HCT116 (cell line): Measurements from ENCODE around the gene DIPK1B. TPM values are rescaled to one million over a fixed set of nuclear protein-coding genes. Genes with fewer than 3 reads are reported as not detected.

ENCODE experiments used
- ATAC-seq: fragments of 200-7000 bp; cut with Tn5 transposase; 2 replicates; pipeline ENCODE4 v1.9.1; 2020; ENCODE audit warnings: mild to moderate bottlenecking, moderate library complexity
- BruUV-seq: library from RNA; stranded (reverse); fragments of 400-500 nt; replicated peaks from 2 replicates; lab custom pipeline; 2021; lab: Mats Ljungman, UMichigan
- CTCF ChIA-PET: fragments of 300-600 bp; sonication (Branson Sonifier 250); formaldehyde crosslinking; loops from one replicate; lab custom pipeline; 2021; ENCODE audit warnings: antibody characterized with exemption; lab: Charles Lee
- POLR2A ChIA-PET: fragments of 300-600, 350-600 bp; sonication (Branson Sonifier 250); formaldehyde crosslinking; loops from one replicate; lab custom pipeline; 2021; ENCODE audit warnings: antibody characterized with exemption; lab: Charles Lee
- RAD21 ChIA-PET, 2 experiments: fragments of 300-600 bp; sonication (Branson Sonifier 250); formaldehyde crosslinking; loops; one replicate each; lab custom pipeline; 2023; ENCODE audit warnings: low total read pairs in 2 of 2; ENCODE audit not compliant: uncharacterized antibody in 2 of 2, unreplicated experiment in 2 of 2, low non-redundant PET in 1 of 2; lab: Charles Lee
- DNase-seq: peaks from one replicate; pipeline ENCODE4 v3.0.0-alpha.2; 2010; ENCODE audit warnings: low read depth, low spot score
- H2AFZ ChIP-seq: fragments of 200-600 bp; shearing (Covaris generic), sonication (generic); 2 replicates; pipeline ENCODE4 v1.6.1; 2017; ENCODE audit warnings: low read depth, mixed run types, mixed read lengths, antibody characterized with exemption, low read length; ENCODE audit not compliant: poor library complexity, severe bottlenecking
- H3K27ac ChIP-seq: 2 replicates; pipeline ENCODE4 v1.5.1; 2012; ENCODE audit warnings: low read depth, low read length
- H3K27me3 ChIP-seq: fragments of 200-600 bp; sonication (generic); 2 replicates; pipeline ENCODE4 v1.6.1; 2016; ENCODE audit warnings: mixed run types, low read length, mixed read lengths; ENCODE audit not compliant: insufficient read depth
- H3K36me3 ChIP-seq, 2 experiments: fragments of 200-500 bp in 1 of 2; fragments of 200-600 bp in 1 of 2; sonication (Bioruptor generic) in 1 of 2; sonication (generic) in 1 of 2; 2 replicates each; pipeline versions ENCODE4 v1.5.1 to v1.6.1; 2014 to 2016; ENCODE audit warnings: low read length in 2 of 2, inconsistent platforms in 1 of 2, mixed read lengths in 1 of 2, mixed run types in 1 of 2; ENCODE audit not compliant: insufficient read depth in 2 of 2, control insufficient read depth in 1 of 2
- H3K4me1 ChIP-seq, 2 experiments: fragments of 200-600 bp in 1 of 2; sonication (generic) in 1 of 2; 2 replicates each; pipeline versions ENCODE4 v1.5.1 to v1.6.1; 2012 to 2017; ENCODE audit warnings: low read length in 2 of 2, inconsistent platforms in 1 of 2, mild to moderate bottlenecking in 1 of 2, mixed read lengths in 1 of 2, mixed run types in 1 of 2, moderate library complexity in 1 of 2; ENCODE audit not compliant: insufficient read depth in 2 of 2, control insufficient read depth in 1 of 2
- H3K4me2 ChIP-seq: fragments of 200-600 bp; sonication (generic); 2 replicates; pipeline ENCODE4 v1.6.1; 2017; ENCODE audit warnings: mixed run types, low read length, mixed read lengths
- H3K4me3 ChIP-seq, 2 experiments: fragments of 200-600 bp in 1 of 2; sonication (generic) in 1 of 2; replicated peaks in 1 of 2; 2 replicates each; pipeline ENCODE4 v1.5.1; 2011 to 2016; ENCODE audit warnings: low read length in 2 of 2, control low read depth in 1 of 2, low read depth in 1 of 2, mild to moderate bottlenecking in 1 of 2, mixed read lengths in 1 of 2, mixed run types in 1 of 2
- H3K79me2 ChIP-seq: fragments of 200-600 bp; sonication (generic); 2 replicates; pipeline ENCODE4 v1.6.1; 2017; ENCODE audit warnings: mild to moderate bottlenecking, mixed run types, low read length, moderate library complexity, mixed read lengths; ENCODE audit not compliant: insufficient read depth
- H3K9ac ChIP-seq: fragments of 200-600 bp; sonication (generic); 2 replicates; pipeline ENCODE4 v1.6.1; 2016; ENCODE audit warnings: low read length, mixed read lengths
- H3K9me2 ChIP-seq: fragments of 200-600 bp; sonication (generic), shearing (Covaris generic); 2 replicates; pipeline ENCODE4 v1.6.1; 2017; ENCODE audit warnings: mixed run types, mild to moderate bottlenecking, moderate library complexity; ENCODE audit not compliant: insufficient read depth
- H3K9me3 ChIP-seq, 2 experiments: fragments of 200-500 bp in 1 of 2; fragments of 200-600 bp in 1 of 2; sonication (Bioruptor generic) in 1 of 2; sonication (generic) in 1 of 2; 2 replicates each; pipeline ENCODE4 v1.6.1; 2014 to 2017; ENCODE audit warnings: low read length in 2 of 2, mixed read lengths in 2 of 2, inconsistent platforms in 1 of 2, low read depth in 1 of 2, mild to moderate bottlenecking in 1 of 2, mixed run types in 1 of 2, moderate library complexity in 1 of 2; ENCODE audit not compliant: control insufficient read depth in 1 of 2, insufficient read depth in 1 of 2
- H4K20me1 ChIP-seq: fragments of 200-600 bp; sonication (generic), shearing (Covaris generic); 2 replicates; pipeline ENCODE4 v1.6.1; 2017; ENCODE audit warnings: mixed run types, mild to moderate bottlenecking, moderate library complexity; ENCODE audit not compliant: insufficient read depth
- CEBPB ChIP-seq: IDR thresholded peaks from 2 replicates; pipeline ENCODE4 v1.6.1; 2012; ENCODE audit warnings: low read depth
- EGR1 ChIP-seq: IDR thresholded peaks from 2 replicates; pipeline ENCODE4 v1.6.1; 2012; ENCODE audit warnings: low read depth
- ELF1 ChIP-seq: IDR thresholded peaks from 2 replicates; pipeline ENCODE4 v1.6.1; 2012; ENCODE audit warnings: low read depth, borderline replicate concordance
- EZH2 ChIP-seq: fragments of 200-600 bp; sonication (generic); IDR thresholded peaks from 2 replicates; pipeline ENCODE4 v1.6.1; 2017; ENCODE audit warnings: antibody characterized with exemption, mixed run types
- EZH2phosphoT487 ChIP-seq: fragments of 200-600 bp; IDR thresholded peaks from 2 replicates; pipeline ENCODE4 v1.6.1; 2018; ENCODE audit warnings: antibody characterized with exemption, borderline replicate concordance
- JUND ChIP-seq: IDR thresholded peaks from 2 replicates; pipeline ENCODE4 v1.6.1; 2012
- POLR2A ChIP-seq: IDR thresholded peaks from 2 replicates; pipeline ENCODE4 v1.7.0; 2011; ENCODE audit warnings: borderline replicate concordance; ENCODE audit not compliant: insufficient read depth, insufficient read length; ENCODE audit errors: extremely low read depth
- POLR2AphosphoS5 ChIP-seq: IDR thresholded peaks from 2 replicates; pipeline ENCODE4 v1.6.1; 2011; ENCODE audit warnings: mild to moderate bottlenecking, low read depth, low read length, moderate library complexity
- RAD21 ChIP-seq: IDR thresholded peaks from 2 replicates; pipeline ENCODE4 v1.6.1; 2012; ENCODE audit warnings: low read depth, mild to moderate bottlenecking
- SRF ChIP-seq: IDR thresholded peaks from 2 replicates; pipeline ENCODE4 v1.6.1; 2012; ENCODE audit warnings: low read depth
- TCF7L2 ChIP-seq: IDR thresholded peaks from 2 replicates; pipeline ENCODE4 v1.7.0; 2011; ENCODE audit warnings: borderline replicate concordance, inconsistent platforms; ENCODE audit not compliant: insufficient read depth, insufficient read length; ENCODE audit errors: extremely low read depth
- YY1 ChIP-seq: IDR thresholded peaks from 2 replicates; pipeline ENCODE4 v1.6.1; 2011; ENCODE audit warnings: low read length, low read depth, moderate library complexity, mild to moderate bottlenecking; ENCODE audit not compliant: insufficient replicate concordance; ENCODE audit errors: extremely low read depth
- intact Hi-C: fragments of 100-400 bp; cut with micrococcal nuclease; formaldehyde crosslinking; loops from 2 replicates; pipeline ENCODE4 v1.10.0; 2022
- total RNA-seq: library from RNA; stranded (reverse); gene quantifications from one replicate; pipeline ENCODE4 v1.2.1, GENCODE V29; 2021; ENCODE audit not compliant: unreplicated experiment
- TF ChIP-seq, protein P1 (sequence below): IDR thresholded peaks from 2 replicates; pipeline ENCODE4 v1.6.1; 2012
- TF ChIP-seq, protein P2 (sequence below): IDR thresholded peaks from 2 replicates; pipeline ENCODE4 v1.6.1; 2012
- TF ChIP-seq, protein P3 (sequence below): IDR thresholded peaks from 2 replicates; pipeline ENCODE4 v1.6.1; 2011; ENCODE audit warnings: mild to moderate bottlenecking, low read length, moderate library complexity; ENCODE audit not compliant: insufficient replicate concordance; ENCODE audit errors: extremely low read depth

The DIPK1B gene
- total RNA-seq, 1 experiment from 2014 or later = 15.6 TPM

GRCh38 chr9:136747161-136748060 lies 35.0 kb downstream of the DIPK1B start (continued):
- TF ChIP-seq, protein P1, sequence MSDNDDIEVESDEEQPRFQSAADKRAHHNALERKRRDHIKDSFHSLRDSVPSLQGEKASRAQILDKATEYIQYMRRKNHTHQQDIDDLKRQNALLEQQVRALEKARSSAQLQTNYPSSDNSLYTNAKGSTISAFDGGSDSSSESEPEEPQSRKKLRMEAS = no peak

DNA sequence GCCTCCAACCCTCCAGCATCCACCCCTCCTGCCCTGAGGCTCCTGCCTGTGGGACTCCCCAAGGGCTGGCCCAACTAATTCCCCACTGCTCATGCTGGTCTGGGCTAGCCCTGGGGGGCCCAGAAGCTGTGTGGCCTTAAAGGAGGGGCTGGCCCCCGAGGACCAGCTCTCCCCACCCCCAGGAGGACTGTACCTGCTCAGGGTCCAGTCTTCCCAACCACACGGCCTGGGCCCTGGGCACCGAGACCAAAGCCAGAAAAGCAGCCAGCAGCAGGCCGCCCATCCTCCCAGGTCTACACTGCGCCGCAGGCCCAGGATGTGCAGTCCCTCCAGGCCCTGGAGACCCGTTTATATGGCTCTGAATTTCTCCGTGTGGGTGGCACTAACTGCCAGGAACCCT lies 35.8 kb downstream of the DIPK1B start, which contains the start of gene LCN6:
TSS of gene LCN6 (minus strand) at position 325 of the 400 bp plus-strand sequence. CDS start at position 283, 42 bp downstream.
- peaks cover 4 to 12% of the 10 kb centered on the region in 2 experiments; a peak in 3 of 4 replicates for H3K9me3 ChIP-seq
- no TSS peak for BruUV-seq
- ChIA-PET POLR2A (no interaction called here), RAD21 (no interaction called here), CTCF (no interaction called here)
- H2AFZ ChIP-seq = no peak within 1 kb of the TSS
- DNase-seq (no peak), ATAC-seq (no peak)
- no peak within 1 kb of the TSS for H3K27ac ChIP-seq
- H3K27me3 ChIP-seq = no peaks in the 10 kb centered on the region
- H3K4me3 ChIP-seq = no peak within 1 kb of the TSS
- no peak within 1 kb of the TSS for H3K9ac ChIP-seq
- H3K4me2 ChIP-seq = no peak within 1 kb of the TSS
- intact Hi-C loops = no loop called here
- no peaks in the 10 kb centered on the region for H4K20me1 ChIP-seq
- no peaks in the 10 kb centered on the region for H3K79me2 ChIP-seq
- H3K9me2 ChIP-seq = no peaks in the 10 kb centered on the region
- H3K36me3 ChIP-seq = no peaks in the 10 kb centered on the region
- H3K4me1 ChIP-seq = no peaks in the 10 kb centered on the region
- TF ChIP-seq POLR2A (no peak), EGR1 (no peak), RAD21 (no peak), EZH2 (no peak), CEBPB (no peak), YY1 (no peak), POLR2AphosphoS5 (no peak), JUND (no peak), SRF (no peak), TCF7L2 (no peak), ELF1 (no peak), EZH2phosphoT487 (no peak)
- TF ChIP-seq, protein P2, sequence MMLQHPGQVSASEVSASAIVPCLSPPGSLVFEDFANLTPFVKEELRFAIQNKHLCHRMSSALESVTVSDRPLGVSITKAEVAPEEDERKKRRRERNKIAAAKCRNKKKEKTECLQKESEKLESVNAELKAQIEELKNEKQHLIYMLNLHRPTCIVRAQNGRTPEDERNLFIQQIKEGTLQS = no peak
- TF ChIP-seq, protein P3, sequence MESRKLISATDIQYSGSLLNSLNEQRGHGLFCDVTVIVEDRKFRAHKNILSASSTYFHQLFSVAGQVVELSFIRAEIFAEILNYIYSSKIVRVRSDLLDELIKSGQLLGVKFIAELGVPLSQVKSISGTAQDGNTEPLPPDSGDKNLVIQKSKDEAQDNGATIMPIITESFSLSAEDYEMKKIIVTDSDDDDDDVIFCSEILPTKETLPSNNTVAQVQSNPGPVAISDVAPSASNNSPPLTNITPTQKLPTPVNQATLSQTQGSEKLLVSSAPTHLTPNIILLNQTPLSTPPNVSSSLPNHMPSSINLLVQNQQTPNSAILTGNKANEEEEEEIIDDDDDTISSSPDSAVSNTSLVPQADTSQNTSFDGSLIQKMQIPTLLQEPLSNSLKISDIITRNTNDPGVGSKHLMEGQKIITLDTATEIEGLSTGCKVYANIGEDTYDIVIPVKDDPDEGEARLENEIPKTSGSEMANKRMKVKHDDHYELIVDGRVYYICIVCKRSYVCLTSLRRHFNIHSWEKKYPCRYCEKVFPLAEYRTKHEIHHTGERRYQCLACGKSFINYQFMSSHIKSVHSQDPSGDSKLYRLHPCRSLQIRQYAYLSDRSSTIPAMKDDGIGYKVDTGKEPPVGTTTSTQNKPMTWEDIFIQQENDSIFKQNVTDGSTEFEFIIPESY = no peak
